HCT116 (cell line): Measurements from ENCODE around the gene SIRPA. TPM values are rescaled to one million over a fixed set of nuclear protein-coding genes. Genes with fewer than 3 reads are reported as not detected.

Experiments
- ATAC-seq: fragments of 200-7000 bp; cut with Tn5 transposase; 2 replicates; pipeline ENCODE4 v1.9.1; 2020; ENCODE audit warnings: mild to moderate bottlenecking, moderate library complexity
- BruUV-seq: library from RNA; stranded (reverse); fragments of 400-500 nt; replicated peaks from 2 replicates; lab custom pipeline; 2021; lab: Mats Ljungman, UMichigan
- CTCF ChIA-PET: fragments of 300-600 bp; sonication (Branson Sonifier 250); formaldehyde crosslinking; loops from one replicate; lab custom pipeline; 2021; ENCODE audit warnings: antibody characterized with exemption; lab: Charles Lee
- POLR2A ChIA-PET: fragments of 300-600, 350-600 bp; sonication (Branson Sonifier 250); formaldehyde crosslinking; loops from one replicate; lab custom pipeline; 2021; ENCODE audit warnings: antibody characterized with exemption; lab: Charles Lee
- RAD21 ChIA-PET, 2 experiments: fragments of 300-600 bp; sonication (Branson Sonifier 250); formaldehyde crosslinking; loops; one replicate each; lab custom pipeline; 2023; ENCODE audit warnings: low total read pairs in 2 of 2; ENCODE audit not compliant: uncharacterized antibody in 2 of 2, unreplicated experiment in 2 of 2, low non-redundant PET in 1 of 2; lab: Charles Lee
- DNase-seq: peaks from one replicate; pipeline ENCODE4 v3.0.0-alpha.2; 2010; ENCODE audit warnings: low read depth, low spot score
- H2AFZ ChIP-seq: fragments of 200-600 bp; shearing (Covaris generic), sonication (generic); 2 replicates; pipeline ENCODE4 v1.6.1; 2017; ENCODE audit warnings: low read depth, mixed run types, mixed read lengths, antibody characterized with exemption, low read length; ENCODE audit not compliant: poor library complexity, severe bottlenecking
- H3K27ac ChIP-seq: 2 replicates; pipeline ENCODE4 v1.5.1; 2012; ENCODE audit warnings: low read depth, low read length
- H3K27me3 ChIP-seq: fragments of 200-600 bp; sonication (generic); 2 replicates; pipeline ENCODE4 v1.6.1; 2016; ENCODE audit warnings: mixed run types, low read length, mixed read lengths; ENCODE audit not compliant: insufficient read depth
- H3K36me3 ChIP-seq, 2 experiments: fragments of 200-500 bp in 1 of 2; fragments of 200-600 bp in 1 of 2; sonication (Bioruptor generic) in 1 of 2; sonication (generic) in 1 of 2; 2 replicates each; pipeline versions ENCODE4 v1.5.1 to v1.6.1; 2014 to 2016; ENCODE audit warnings: low read length in 2 of 2, inconsistent platforms in 1 of 2, mixed read lengths in 1 of 2, mixed run types in 1 of 2; ENCODE audit not compliant: insufficient read depth in 2 of 2, control insufficient read depth in 1 of 2
- H3K4me1 ChIP-seq, 2 experiments: fragments of 200-600 bp in 1 of 2; sonication (generic) in 1 of 2; 2 replicates each; pipeline versions ENCODE4 v1.5.1 to v1.6.1; 2012 to 2017; ENCODE audit warnings: low read length in 2 of 2, inconsistent platforms in 1 of 2, mild to moderate bottlenecking in 1 of 2, mixed read lengths in 1 of 2, mixed run types in 1 of 2, moderate library complexity in 1 of 2; ENCODE audit not compliant: insufficient read depth in 2 of 2, control insufficient read depth in 1 of 2
- H3K4me2 ChIP-seq: fragments of 200-600 bp; sonication (generic); 2 replicates; pipeline ENCODE4 v1.6.1; 2017; ENCODE audit warnings: mixed run types, low read length, mixed read lengths
- H3K4me3 ChIP-seq, 2 experiments: fragments of 200-600 bp in 1 of 2; sonication (generic) in 1 of 2; replicated peaks in 1 of 2; 2 replicates each; pipeline ENCODE4 v1.5.1; 2011 to 2016; ENCODE audit warnings: low read length in 2 of 2, control low read depth in 1 of 2, low read depth in 1 of 2, mild to moderate bottlenecking in 1 of 2, mixed read lengths in 1 of 2, mixed run types in 1 of 2
- H3K79me2 ChIP-seq: fragments of 200-600 bp; sonication (generic); 2 replicates; pipeline ENCODE4 v1.6.1; 2017; ENCODE audit warnings: mild to moderate bottlenecking, mixed run types, low read length, moderate library complexity, mixed read lengths; ENCODE audit not compliant: insufficient read depth
- H3K9ac ChIP-seq: fragments of 200-600 bp; sonication (generic); 2 replicates; pipeline ENCODE4 v1.6.1; 2016; ENCODE audit warnings: low read length, mixed read lengths
- H3K9me2 ChIP-seq: fragments of 200-600 bp; sonication (generic), shearing (Covaris generic); 2 replicates; pipeline ENCODE4 v1.6.1; 2017; ENCODE audit warnings: mixed run types, mild to moderate bottlenecking, moderate library complexity; ENCODE audit not compliant: insufficient read depth
- H3K9me3 ChIP-seq, 2 experiments: fragments of 200-500 bp in 1 of 2; fragments of 200-600 bp in 1 of 2; sonication (Bioruptor generic) in 1 of 2; sonication (generic) in 1 of 2; 2 replicates each; pipeline ENCODE4 v1.6.1; 2014 to 2017; ENCODE audit warnings: low read length in 2 of 2, mixed read lengths in 2 of 2, inconsistent platforms in 1 of 2, low read depth in 1 of 2, mild to moderate bottlenecking in 1 of 2, mixed run types in 1 of 2, moderate library complexity in 1 of 2; ENCODE audit not compliant: control insufficient read depth in 1 of 2, insufficient read depth in 1 of 2
- H4K20me1 ChIP-seq: fragments of 200-600 bp; sonication (generic), shearing (Covaris generic); 2 replicates; pipeline ENCODE4 v1.6.1; 2017; ENCODE audit warnings: mixed run types, mild to moderate bottlenecking, moderate library complexity; ENCODE audit not compliant: insufficient read depth
- CBX3 ChIP-seq: IDR thresholded peaks from 2 replicates; pipeline ENCODE4 v1.6.1; 2012; ENCODE audit warnings: low read depth
- CEBPB ChIP-seq: IDR thresholded peaks from 2 replicates; pipeline ENCODE4 v1.6.1; 2012; ENCODE audit warnings: low read depth
- EZH2phosphoT487 ChIP-seq: fragments of 200-600 bp; IDR thresholded peaks from 2 replicates; pipeline ENCODE4 v1.6.1; 2018; ENCODE audit warnings: antibody characterized with exemption, borderline replicate concordance
- MAX ChIP-seq: IDR thresholded peaks from 2 replicates; pipeline ENCODE4 v1.6.1; 2012
- POLR2A ChIP-seq: IDR thresholded peaks from 2 replicates; pipeline ENCODE4 v1.7.0; 2011; ENCODE audit warnings: borderline replicate concordance; ENCODE audit not compliant: insufficient read depth, insufficient read length; ENCODE audit errors: extremely low read depth
- RAD21 ChIP-seq: IDR thresholded peaks from 2 replicates; pipeline ENCODE4 v1.6.1; 2012; ENCODE audit warnings: low read depth, mild to moderate bottlenecking
- SIN3A ChIP-seq: IDR thresholded peaks from 2 replicates; pipeline ENCODE4 v1.6.1; 2012; ENCODE audit warnings: low read depth
- SP1 ChIP-seq: IDR thresholded peaks from 2 replicates; pipeline ENCODE4 v1.6.1; 2012; ENCODE audit warnings: low read depth
- SRF ChIP-seq: IDR thresholded peaks from 2 replicates; pipeline ENCODE4 v1.6.1; 2012; ENCODE audit warnings: low read depth
- YY1 ChIP-seq: IDR thresholded peaks from 2 replicates; pipeline ENCODE4 v1.6.1; 2011; ENCODE audit warnings: low read length, low read depth, moderate library complexity, mild to moderate bottlenecking; ENCODE audit not compliant: insufficient replicate concordance; ENCODE audit errors: extremely low read depth
- ZFX ChIP-seq: fragments of 450-650 bp; IDR thresholded peaks from 2 replicates; pipeline ENCODE4 v1.6.1; 2017
- intact Hi-C: fragments of 100-400 bp; cut with micrococcal nuclease; formaldehyde crosslinking; loops from 2 replicates; pipeline ENCODE4 v1.10.0; 2022
- total RNA-seq: library from RNA; stranded (reverse); gene quantifications from one replicate; pipeline ENCODE4 v1.2.1, GENCODE V29; 2021; ENCODE audit not compliant: unreplicated experiment
- TF ChIP-seq, protein P1 (sequence below): IDR thresholded peaks from 2 replicates; pipeline ENCODE4 v1.6.1; 2011; ENCODE audit warnings: mild to moderate bottlenecking, low read length, moderate library complexity; ENCODE audit not compliant: insufficient replicate concordance; ENCODE audit errors: extremely low read depth

Gene SIRPA
- total RNA-seq, 1 experiment from 2014 or later = 15.3 TPM

DNA sequence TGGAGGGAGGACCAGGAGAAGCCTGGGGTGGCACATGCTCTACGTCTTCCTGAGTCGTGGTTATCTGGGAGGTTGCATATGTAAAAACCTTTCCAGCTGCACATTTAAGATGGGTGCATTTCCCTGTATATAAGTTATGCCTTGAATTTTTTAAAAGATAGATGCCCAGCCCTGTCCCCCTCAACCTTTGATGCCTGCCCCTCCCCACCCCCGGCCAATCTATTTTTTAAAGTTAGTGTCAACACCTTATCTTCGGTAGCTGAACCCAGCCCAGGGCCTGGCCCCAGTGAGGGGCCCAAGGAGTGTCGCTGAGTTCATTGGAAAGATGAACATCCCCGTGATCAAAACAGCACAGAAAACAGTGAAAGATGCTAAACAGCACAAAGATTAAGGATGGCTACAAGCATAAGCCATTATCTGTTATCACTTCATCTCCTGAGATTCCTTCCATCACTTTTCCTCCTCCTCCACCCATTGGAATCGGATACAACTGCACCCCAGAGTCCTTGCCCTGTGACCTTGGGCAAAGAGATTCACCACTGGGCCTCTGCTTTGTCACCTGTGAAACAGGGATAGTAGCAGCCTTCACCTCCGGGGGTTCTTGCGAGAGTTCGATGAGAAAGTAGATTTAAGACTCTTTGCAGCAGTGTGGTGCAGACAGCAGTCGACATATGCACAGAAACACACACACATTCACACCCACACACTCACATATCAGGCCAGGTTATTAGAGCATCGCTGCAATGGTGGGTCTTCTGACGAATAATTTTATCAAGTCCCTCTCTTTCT is 47.5 kb downstream of the SIRPA start (continued):
- TF ChIP-seq, protein P1, sequence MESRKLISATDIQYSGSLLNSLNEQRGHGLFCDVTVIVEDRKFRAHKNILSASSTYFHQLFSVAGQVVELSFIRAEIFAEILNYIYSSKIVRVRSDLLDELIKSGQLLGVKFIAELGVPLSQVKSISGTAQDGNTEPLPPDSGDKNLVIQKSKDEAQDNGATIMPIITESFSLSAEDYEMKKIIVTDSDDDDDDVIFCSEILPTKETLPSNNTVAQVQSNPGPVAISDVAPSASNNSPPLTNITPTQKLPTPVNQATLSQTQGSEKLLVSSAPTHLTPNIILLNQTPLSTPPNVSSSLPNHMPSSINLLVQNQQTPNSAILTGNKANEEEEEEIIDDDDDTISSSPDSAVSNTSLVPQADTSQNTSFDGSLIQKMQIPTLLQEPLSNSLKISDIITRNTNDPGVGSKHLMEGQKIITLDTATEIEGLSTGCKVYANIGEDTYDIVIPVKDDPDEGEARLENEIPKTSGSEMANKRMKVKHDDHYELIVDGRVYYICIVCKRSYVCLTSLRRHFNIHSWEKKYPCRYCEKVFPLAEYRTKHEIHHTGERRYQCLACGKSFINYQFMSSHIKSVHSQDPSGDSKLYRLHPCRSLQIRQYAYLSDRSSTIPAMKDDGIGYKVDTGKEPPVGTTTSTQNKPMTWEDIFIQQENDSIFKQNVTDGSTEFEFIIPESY = no peak
- TF ChIP-seq SIN3A (no peak), RAD21 (no peak), CBX3 (no peak)

GRCh38 chr20:1943275-1944002 is 48.2 kb downstream of the SIRPA start:
- H3K79me2 ChIP-seq = no peaks in the 10 kb centered on the region
- intact Hi-C loops = no loop called here
- H3K9ac ChIP-seq = no peak overlapping the region
- H3K9me3 ChIP-seq = no peaks in the 10 kb centered on the region
- POLR2A ChIA-PET = no interaction called here
- no peak for DNase-seq
- H3K36me3 ChIP-seq = no peaks in the 10 kb centered on the region; a peak in 1 of 4 replicates
- no peak overlapping the region for H3K4me2 ChIP-seq
- BruUV-seq = no TSS peak
- CTCF ChIA-PET = no interaction called here
- H3K27me3 ChIP-seq = no peaks in the 10 kb centered on the region
- no peak overlapping the region for H3K4me3 ChIP-seq
- no peaks in the 10 kb centered on the region for H3K4me1 ChIP-seq
- H4K20me1 ChIP-seq = no peaks in the 10 kb centered on the region
- TF ChIP-seq ZFX (no peak), SP1 (no peak), YY1 (no peak), SRF (no peak), MAX (no peak), EZH2phosphoT487 (no peak), CEBPB (no peak), POLR2A (no peak)
- no peak for ATAC-seq
- H2AFZ ChIP-seq = no peak overlapping the region
- no peaks in the 10 kb centered on the region for H3K9me2 ChIP-seq
- no peak overlapping the region for H3K27ac ChIP-seq
- RAD21 ChIA-PET = no interaction called here
